Stimulated activated CD8-positive, alpha-beta memory T cell treated with anti-CD3 and anti-CD28 coated beads, Interleukin-7, amount 100 ng/mL, for 4 hours (primary cell): ENCODE data around the gene GPR61.
A peak's percentile ranks its signal among the peaks of the same experiment; 100 is the strongest.

Experiments
- DNase-seq, 2 donors: peaks; one replicate each; pipeline ENCODE4 v3.0.0-alpha.2; 2020; ENCODE audit warnings: low read depth in 2 of 2

GPR61 gene

GRCh38 chr1:109508873-109509175 lies 30.8 kb upstream of the GPR61 start:
- no peak for DNase-seq

- peak in 1 of 2 donors; percentile 61 for DNase-seq
Observed at GRCh38 chr1:109509176-109510134, 30.2 kb upstream of the GPR61 start, which contains the start of gene AMIGO1. TSS of gene AMIGO1 (minus strand) at chr1:109509727. CDS start at chr1:109508912, 815 bp downstream.

GRCh38 chr1:109513110-109513710 lies 26.5 kb upstream of the GPR61 start:
- no peak for DNase-seq

GRCh38 chr1:109514846-109515245 lies 24.8 kb upstream of the GPR61 start:
- DNase-seq = no peak

GRCh38 chr1:109516872-109517271 lies 22.8 kb upstream of the GPR61 start:
- no peak for DNase-seq

GRCh38 chr1:109517337-109517736 lies 22.3 kb upstream of the GPR61 start:
- no peak for DNase-seq

- no peak for DNase-seq
Observed at GRCh38 chr1:109521002-109521951, 18.4 kb upstream of the GPR61 start.

GRCh38 chr1:109522026-109522425 lies 17.6 kb upstream of the GPR61 start:
- no peak for DNase-seq

- DNase-seq = no peak
Observed at GRCh38 chr1:109523706-109524105, 16.0 kb upstream of the GPR61 start.

- DNase-seq = no peak
Observed at GRCh38 chr1:109527098-109527811, 12.4 kb upstream of the GPR61 start.

GRCh38 chr1:109527846-109528695 lies 11.6 kb upstream of the GPR61 start:
- DNase-seq = no peak

- DNase-seq = no peak
Observed at GRCh38 chr1:109528712-109529111, 11.0 kb upstream of the GPR61 start.

- DNase-seq = no peak
Observed at GRCh38 chr1:109529881-109530456, 9.7 kb upstream of the GPR61 start.

- DNase-seq = no peak
Observed at GRCh38 chr1:109530457-109531087, 9.1 kb upstream of the GPR61 start.

GRCh38 chr1:109531380-109531779 lies 8.3 kb upstream of the GPR61 start:
- DNase-seq = no peak

GRCh38 chr1:109531826-109532364 lies 7.8 kb upstream of the GPR61 start:
- no peak for DNase-seq

GRCh38 chr1:109532365-109533136 lies 7.1 kb upstream of the GPR61 start:
- DNase-seq = peak; percentile 72 to 85

- DNase-seq = no peak
Observed at GRCh38 chr1:109534307-109534858, 5.3 kb upstream of the GPR61 start.
